OCI-LY1 (cell line): ENCODE data around the gene BATF.
"Not testable (repeated sequence)": the region's sequence is repeated elsewhere in the genome, so short reads cannot be mapped to it uniquely, and the experiment has no call there.

Experiments
- H2AFZ ChIP-seq: fragments of 200-600 bp; sonication (generic), shearing (Covaris generic); 2 replicates; pipeline ENCODE4 v1.6.0; 2014; ENCODE audit warnings: antibody characterized with exemption, mild to moderate bottlenecking, low read length
- H3F3A ChIP-seq: fragments of 200-600 bp; sonication (generic), shearing (Covaris generic); 2 replicates; pipeline ENCODE4 v1.6.0; 2014; ENCODE audit warnings: mild to moderate bottlenecking, antibody characterized with exemption, low read length, moderate library complexity; ENCODE audit not compliant: insufficient read depth
- H3K27ac ChIP-seq: fragments of 200-600 bp; sonication (generic); 2 replicates; pipeline ENCODE4 v1.5.1; 2014; ENCODE audit warnings: low read length, mixed run types, mild to moderate bottlenecking, low read depth; ENCODE audit not compliant: poor library complexity, severe bottlenecking
- H3K27me3 ChIP-seq: fragments of 200-600 bp; sonication (generic); 2 replicates; pipeline ENCODE4 v1.6.0; 2014; ENCODE audit warnings: antibody characterized with exemption, mild to moderate bottlenecking, low read length, moderate library complexity; ENCODE audit not compliant: insufficient read depth
- H3K36me3 ChIP-seq: fragments of 200-600 bp; sonication (generic); 2 replicates; pipeline ENCODE4 v1.6.1; 2014; ENCODE audit warnings: mild to moderate bottlenecking, antibody characterized with exemption, low read length, moderate library complexity, mixed read lengths; ENCODE audit not compliant: insufficient read depth
- H3K4me1 ChIP-seq: fragments of 200-600 bp; sonication (generic); 2 replicates; pipeline ENCODE4 v1.5.1; 2014; ENCODE audit warnings: mild to moderate bottlenecking, low read length, moderate library complexity; ENCODE audit not compliant: insufficient read depth, severe bottlenecking
- H3K4me2 ChIP-seq: fragments of 200-600 bp; sonication (generic), shearing (Covaris generic); 2 replicates; pipeline ENCODE4 v1.6.1; 2014; ENCODE audit warnings: low read length
- H3K4me3 ChIP-seq: fragments of 200-600 bp; sonication (generic); 2 replicates; pipeline ENCODE4 v1.5.1; 2014; ENCODE audit warnings: low read length, low read depth, mild to moderate bottlenecking, mixed read lengths; ENCODE audit not compliant: poor library complexity, severe bottlenecking
- H3K79me2 ChIP-seq: fragments of 200-600 bp; shearing (Covaris generic); 2 replicates; pipeline ENCODE4 v1.6.1; 2016; ENCODE audit warnings: mixed run types, low read length, mixed read lengths; ENCODE audit not compliant: insufficient read depth
- H3K9ac ChIP-seq: fragments of 200-600 bp; sonication (generic), shearing (Covaris generic); 2 replicates; pipeline ENCODE4 v1.6.1; 2014; ENCODE audit warnings: mild to moderate bottlenecking, low read length, mixed read lengths
- H3K9me2 ChIP-seq: fragments of 200-600 bp; sonication (generic), shearing (Covaris generic); 2 replicates; pipeline ENCODE4 v1.6.1; 2014; ENCODE audit warnings: low read depth, mild to moderate bottlenecking, low read length, mixed read lengths
- H3K9me3 ChIP-seq: fragments of 200-600 bp; shearing (Covaris generic); 2 replicates; pipeline ENCODE4 v1.6.1; 2014; ENCODE audit warnings: low read length, mixed read lengths
- H4K20me1 ChIP-seq: fragments of 200-600 bp; sonication (generic), shearing (Covaris generic); 2 replicates; pipeline ENCODE4 v1.6.0; 2016; ENCODE audit warnings: mild to moderate bottlenecking, low read length; ENCODE audit not compliant: insufficient read depth
- EZH2 ChIP-seq: fragments of 200-600 bp; sonication (generic), shearing (Covaris generic); IDR thresholded peaks from 2 replicates; pipeline ENCODE4 v1.8.0; 2017; ENCODE audit warnings: borderline replicate concordance, mixed run types, mild to moderate bottlenecking, antibody characterized with exemption, low read length, moderate library complexity, mixed read lengths
- TF ChIP-seq, protein P1 (sequence below): fragments of 200-600 bp; sonication (generic), shearing (Covaris generic); IDR thresholded peaks from 2 replicates; pipeline ENCODE4 v1.5.1; 2017; ENCODE audit warnings: mild to moderate bottlenecking, antibody characterized with exemption, low read length, moderate library complexity, mixed read lengths

Gene BATF, protein sequence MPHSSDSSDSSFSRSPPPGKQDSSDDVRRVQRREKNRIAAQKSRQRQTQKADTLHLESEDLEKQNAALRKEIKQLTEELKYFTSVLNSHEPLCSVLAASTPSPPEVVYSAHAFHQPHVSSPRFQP

DNA sequence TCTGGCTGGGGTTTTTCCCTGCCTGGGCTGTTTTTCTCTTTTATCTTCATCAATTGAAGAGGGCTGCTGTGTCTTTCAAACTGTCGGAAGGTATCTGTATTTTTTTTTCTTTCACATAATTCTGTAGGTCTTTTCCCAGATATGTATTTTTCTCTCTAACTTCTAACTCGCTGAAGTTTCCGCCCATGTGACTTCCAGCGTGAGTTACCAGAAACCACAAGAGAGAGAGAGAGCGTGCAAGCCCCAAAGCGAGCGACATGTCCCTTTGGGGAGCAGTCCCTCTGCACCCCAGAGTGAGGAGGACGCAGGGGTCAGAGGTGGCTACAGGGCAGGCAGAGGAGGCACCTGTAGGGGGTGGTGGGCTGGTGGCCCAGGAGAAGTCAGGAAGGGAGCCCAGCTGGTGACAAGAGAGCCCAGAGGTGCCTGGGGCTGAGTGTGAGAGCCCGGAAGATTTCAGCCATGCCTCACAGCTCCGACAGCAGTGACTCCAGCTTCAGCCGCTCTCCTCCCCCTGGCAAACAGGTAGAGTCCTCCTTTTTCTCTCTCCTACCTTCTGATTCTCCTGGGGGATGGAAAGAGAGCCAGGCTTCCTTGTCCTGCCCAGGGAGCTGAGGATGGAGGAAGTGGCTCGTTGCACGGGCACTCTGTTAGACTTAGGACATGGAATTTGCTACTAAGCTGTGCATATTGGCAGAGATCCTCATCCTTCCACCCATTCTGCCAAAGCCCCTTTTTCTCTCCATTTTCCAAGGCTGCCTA is at the start of gene BATF:
Gene BATF, plus strand, starts transcription at position 246 of the 759 bp plus-strand sequence. Its CDS starts 214 bp downstream, at position 460.
- Histone ChIP-seq H3K27ac (no peak within 1 kb of the TSS), H4K20me1 (no peaks in the 10 kb centered on the region), H3F3A (no peaks in the 10 kb centered on the region), H3K4me1 (peaks cover 14% of the 10 kb centered on the region), H3K36me3 (no peaks in the 10 kb centered on the region), H3K79me2 (no peaks in the 10 kb centered on the region), H3K9me2 (no peaks in the 10 kb centered on the region), H3K4me3 (peak within 1 kb of the TSS; percentile 46), H2AFZ (no peak within 1 kb of the TSS), H3K9me3 (no peaks in the 10 kb centered on the region), H3K9ac (peak within 1 kb of the TSS; percentile 16; the same call in 1 of the 2 replicates), H3K27me3 (no peaks in the 10 kb centered on the region; the same call in 1 of the 2 replicates), H3K4me2 (peak within 1 kb of the TSS; percentile 66)
- TF ChIP-seq, protein P1, sequence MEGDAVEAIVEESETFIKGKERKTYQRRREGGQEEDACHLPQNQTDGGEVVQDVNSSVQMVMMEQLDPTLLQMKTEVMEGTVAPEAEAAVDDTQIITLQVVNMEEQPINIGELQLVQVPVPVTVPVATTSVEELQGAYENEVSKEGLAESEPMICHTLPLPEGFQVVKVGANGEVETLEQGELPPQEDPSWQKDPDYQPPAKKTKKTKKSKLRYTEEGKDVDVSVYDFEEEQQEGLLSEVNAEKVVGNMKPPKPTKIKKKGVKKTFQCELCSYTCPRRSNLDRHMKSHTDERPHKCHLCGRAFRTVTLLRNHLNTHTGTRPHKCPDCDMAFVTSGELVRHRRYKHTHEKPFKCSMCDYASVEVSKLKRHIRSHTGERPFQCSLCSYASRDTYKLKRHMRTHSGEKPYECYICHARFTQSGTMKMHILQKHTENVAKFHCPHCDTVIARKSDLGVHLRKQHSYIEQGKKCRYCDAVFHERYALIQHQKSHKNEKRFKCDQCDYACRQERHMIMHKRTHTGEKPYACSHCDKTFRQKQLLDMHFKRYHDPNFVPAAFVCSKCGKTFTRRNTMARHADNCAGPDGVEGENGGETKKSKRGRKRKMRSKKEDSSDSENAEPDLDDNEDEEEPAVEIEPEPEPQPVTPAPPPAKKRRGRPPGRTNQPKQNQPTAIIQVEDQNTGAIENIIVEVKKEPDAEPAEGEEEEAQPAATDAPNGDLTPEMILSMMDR = no peak
- TF ChIP-seq EZH2 = no peak

DNA sequence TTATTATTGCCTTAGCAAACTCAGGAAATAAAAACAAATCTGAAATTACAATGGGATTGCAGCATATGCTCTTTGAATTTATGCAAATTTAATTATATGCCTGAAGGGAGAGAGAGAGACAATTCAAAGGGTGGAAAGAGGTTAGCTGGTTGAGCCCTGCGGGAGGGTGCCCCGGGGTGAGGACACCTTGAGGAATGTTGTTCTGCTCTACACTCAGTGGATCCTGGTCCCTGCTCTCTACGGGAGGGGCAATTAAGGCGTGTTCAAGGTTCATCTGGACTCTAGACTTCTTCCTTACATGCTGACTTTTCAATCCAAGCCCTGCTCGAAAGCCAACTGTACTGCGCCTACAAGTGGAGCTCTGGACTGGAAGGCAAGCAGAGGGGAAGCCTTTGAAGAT is 48.1 kb upstream of the BATF start:
- not testable (repeated sequence) for H3K9me2 ChIP-seq, H4K20me1 ChIP-seq, H3K9ac ChIP-seq, H3F3A ChIP-seq, H3K79me2 ChIP-seq, H3K9me3 ChIP-seq, H3K4me3 ChIP-seq, H2AFZ ChIP-seq, H3K27me3 ChIP-seq
- Histone ChIP-seq H3K4me1 (peaks cover 82% of the 10 kb centered on the region), H3K4me2 (peak overlapping the region; percentile 35; the same call in 1 of the 2 replicates), H3K36me3 (peaks cover 47% of the 10 kb centered on the region; the same call in 1 of the 2 replicates), H3K27ac (peak overlapping the region; percentile 53)

DNA sequence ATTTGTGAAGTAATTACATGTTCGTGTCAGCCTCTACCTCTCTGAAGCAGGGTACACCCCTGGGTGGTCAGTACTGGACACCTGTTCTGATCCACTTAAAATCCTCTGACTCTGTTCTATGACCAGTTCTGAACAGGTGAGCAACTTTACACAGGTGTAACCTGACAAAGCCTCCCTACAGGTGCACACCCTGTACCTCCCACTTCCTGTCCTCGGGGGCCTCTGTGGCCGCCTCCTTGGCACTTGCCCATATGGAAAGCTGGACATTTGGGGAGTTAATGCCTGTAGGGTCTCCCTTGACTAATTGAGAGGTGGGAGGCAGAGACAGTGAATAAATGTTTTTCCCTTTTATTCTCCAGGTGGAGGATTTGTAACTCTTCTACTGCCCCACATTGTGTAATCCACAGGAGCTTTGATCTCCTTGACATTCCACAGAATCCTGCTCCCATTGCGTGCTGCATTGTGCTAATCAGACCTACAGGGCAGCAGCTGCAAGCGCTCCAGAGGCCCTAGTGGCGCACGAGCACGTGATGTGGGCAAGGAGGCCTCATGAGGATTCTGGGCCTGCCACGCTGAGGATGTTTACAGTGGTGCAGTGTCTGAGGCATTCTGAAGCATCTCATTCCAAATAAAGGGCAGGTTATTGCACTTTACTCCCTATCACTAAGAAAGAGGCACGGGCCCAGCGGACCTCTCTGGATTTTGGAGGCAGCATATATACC is 45.8 kb upstream of the BATF start:
- Histone ChIP-seq H3K4me3 (no peak overlapping the region), H3K9me3 (no peaks in the 10 kb centered on the region), H3K4me1 (peaks cover 73% of the 10 kb centered on the region), H4K20me1 (no peaks in the 10 kb centered on the region), H3K9ac (no peak overlapping the region; the same call in 1 of the 2 replicates), H2AFZ (no peak overlapping the region), H3K4me2 (peak overlapping the region; percentile 23; the same call in 1 of the 2 replicates), H3K79me2 (no peaks in the 10 kb centered on the region), H3F3A (no peaks in the 10 kb centered on the region), H3K27me3 (no peaks in the 10 kb centered on the region), H3K36me3 (peaks cover 33% of the 10 kb centered on the region), H3K27ac (peak overlapping the region; percentile 67), H3K9me2 (no peaks in the 10 kb centered on the region)
- no peak for TF ChIP-seq EZH2
- TF ChIP-seq, protein P1 = no peak
